ENCODE measurements around the gene ADGRE3.

DNA sequence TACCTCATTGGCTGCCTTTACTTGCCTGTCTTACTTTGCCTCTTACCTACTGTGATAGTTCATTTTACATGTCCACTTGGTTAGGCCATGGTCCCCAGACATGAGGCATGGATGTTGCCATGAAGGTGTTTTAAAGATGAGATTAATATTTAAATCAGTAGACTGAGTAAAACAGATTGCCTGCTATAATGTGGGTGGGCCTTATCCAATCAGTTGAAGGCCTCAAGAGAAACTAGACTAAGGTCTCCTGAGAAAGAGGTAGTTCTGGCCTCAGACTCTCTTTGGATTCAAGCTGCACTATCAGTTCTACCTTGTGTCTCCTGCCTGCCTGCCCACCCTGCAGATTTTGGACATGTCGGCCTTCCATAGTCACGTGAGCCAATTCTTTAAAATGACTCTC lies 26.1 kb downstream of the ADGRE3 start:
- no peak for TF ChIP-seq POLR2A (IDR thresholded peaks at IDR 0.05; ENCODE audit: low read length)
- TF ChIP-seq GATA1 (IDR thresholded peaks at IDR 0.05; ENCODE audit: low read depth, low read length): no peak

Measured in erythroblast (primary cell).